Measurements from ENCODE around the gene HOXB4.

HOXB4 gene

GRCh38 chr17:48528936-48529682 is 49.0 kb downstream of the HOXB4 start:
- no peak for DNase-seq (ENCODE audit: low read depth)

GRCh38 chr17:48528153-48528935 is 49.8 kb downstream of the HOXB4 start:
- DNase-seq (ENCODE audit: low read depth), result no peak

- DNase-seq (ENCODE audit: low read depth), result no peak
Observed at GRCh38 chr17:48527547-48527932, 50.6 kb downstream of the HOXB4 start.

DNA sequence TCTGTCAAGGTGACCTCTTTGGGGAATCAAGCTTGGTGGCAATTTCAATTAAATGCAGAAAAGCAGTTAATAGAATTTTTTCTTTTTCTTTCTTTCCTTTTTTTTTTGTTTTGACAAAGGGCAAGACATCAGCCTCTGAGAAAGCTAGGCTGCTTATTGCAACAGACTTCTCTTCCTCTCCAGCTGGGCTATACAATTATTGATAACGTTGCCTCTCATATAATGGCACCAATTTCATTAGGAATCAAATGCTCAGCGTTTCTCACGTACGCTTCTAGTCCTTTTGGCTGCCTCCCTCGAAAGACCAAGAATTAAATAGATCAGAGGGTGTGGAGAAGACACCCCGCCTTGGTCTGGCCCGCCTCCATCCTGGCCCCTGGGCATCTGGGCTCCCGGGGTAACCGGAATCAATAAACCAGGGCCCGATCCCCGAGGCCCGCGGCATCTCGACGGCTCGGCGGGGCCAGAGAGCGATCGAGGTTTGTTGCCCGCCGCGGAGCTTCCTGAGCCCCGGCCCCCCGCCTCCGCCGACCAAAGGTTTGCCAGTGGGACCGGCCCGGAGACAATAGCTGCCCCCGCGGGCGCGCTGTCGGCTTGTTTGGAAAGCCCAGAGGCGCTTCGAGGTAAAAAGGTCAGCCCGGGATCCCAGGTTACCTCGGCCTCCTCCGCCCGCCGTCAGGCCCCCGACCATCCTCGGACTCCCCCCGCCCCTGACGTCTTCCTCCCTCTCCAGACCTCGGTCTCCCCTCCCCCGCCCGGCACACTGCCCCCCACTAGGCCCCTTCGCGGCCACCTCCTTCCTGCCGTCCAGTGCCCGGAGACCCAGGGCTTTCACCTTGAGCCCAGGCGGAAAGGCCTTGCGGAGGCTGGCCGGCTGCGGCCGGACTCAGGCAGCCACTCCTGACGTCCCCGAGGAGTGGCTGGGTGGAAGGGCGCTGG is 51.3 kb downstream of the HOXB4 start:
- no peak for DNase-seq (ENCODE audit: low read depth)
